Bronchial epithelial cell (primary cell): Measurements from ENCODE around the gene PCSK5. TPM values are rescaled to one million over a fixed set of nuclear protein-coding genes. Genes with fewer than 3 reads are reported as not detected.
A peak's percentile ranks its signal among the peaks of the same experiment; 100 is the strongest.

Source experiments
- DNase-seq: peaks from one replicate; pipeline ENCODE4 v3.0.0-alpha.2; 2010; ENCODE audit warnings: low read depth
- FAIRE-seq: peaks from 2 replicates; lab custom pipeline; 2011; peaks lifted over from hg19 to GRCh38; lab: Jason Lieb, UNC
- H3K27me3 ChIP-seq: 2 replicates; pipeline ENCODE4 v1.5.1; 2011; ENCODE audit warnings: low read length; ENCODE audit not compliant: control insufficient read depth, insufficient read depth
- H3K36me3 ChIP-seq: 2 replicates; pipeline ENCODE4 v1.5.1; 2011; ENCODE audit warnings: low read length; ENCODE audit not compliant: control insufficient read depth, insufficient read depth
- H3K4me3 ChIP-seq: 2 replicates; pipeline ENCODE4 v1.5.1; 2011; ENCODE audit warnings: mild to moderate bottlenecking, low read depth, low read length, control low read depth
- total RNA-seq: library from RNA; depleted of rRNA; stranded (reverse); fragments of >200 nt; gene quantifications from 2 replicates; pipeline ENCODE4 v1.2.1, GENCODE V29; 2014
- TF ChIP-seq, protein P1 (sequence below): IDR thresholded peaks from 2 replicates; pipeline ENCODE4 v1.5.1; 2011; ENCODE audit warnings: mild to moderate bottlenecking, moderate library complexity, low read length, control low read depth, inconsistent platforms; ENCODE audit not compliant: insufficient read depth, severe bottlenecking

Gene PCSK5
- total RNA-seq, 1 donor from 2014 or later = 4.2 TPM

DNA sequence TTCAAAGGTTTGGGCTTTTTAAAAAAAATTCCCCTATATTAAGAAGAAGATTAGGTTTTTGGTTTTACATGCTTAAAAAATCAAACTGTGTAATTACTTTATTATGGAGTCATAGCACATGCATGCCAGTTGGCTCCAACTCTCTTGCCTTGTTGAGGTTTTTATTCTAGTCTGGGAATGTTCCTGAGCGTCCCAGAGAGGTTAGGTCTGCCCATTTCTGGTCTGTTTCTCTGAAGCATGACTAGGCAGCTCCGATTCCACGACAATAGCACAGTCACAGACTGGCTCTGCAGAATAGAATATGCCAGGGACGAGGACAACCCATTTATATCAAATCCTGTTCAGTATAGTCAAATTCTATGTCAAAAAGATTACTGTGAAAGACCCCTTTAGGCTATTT lies 217.0 kb downstream of the PCSK5 start:
- Histone ChIP-seq H3K27me3 (no peaks in the 10 kb centered on the region), H3K36me3 (no peaks in the 10 kb centered on the region), H3K4me3 (no peak overlapping the region)
- DNase-seq (no peak), FAIRE-seq (no peak)
- TF ChIP-seq, protein P1, sequence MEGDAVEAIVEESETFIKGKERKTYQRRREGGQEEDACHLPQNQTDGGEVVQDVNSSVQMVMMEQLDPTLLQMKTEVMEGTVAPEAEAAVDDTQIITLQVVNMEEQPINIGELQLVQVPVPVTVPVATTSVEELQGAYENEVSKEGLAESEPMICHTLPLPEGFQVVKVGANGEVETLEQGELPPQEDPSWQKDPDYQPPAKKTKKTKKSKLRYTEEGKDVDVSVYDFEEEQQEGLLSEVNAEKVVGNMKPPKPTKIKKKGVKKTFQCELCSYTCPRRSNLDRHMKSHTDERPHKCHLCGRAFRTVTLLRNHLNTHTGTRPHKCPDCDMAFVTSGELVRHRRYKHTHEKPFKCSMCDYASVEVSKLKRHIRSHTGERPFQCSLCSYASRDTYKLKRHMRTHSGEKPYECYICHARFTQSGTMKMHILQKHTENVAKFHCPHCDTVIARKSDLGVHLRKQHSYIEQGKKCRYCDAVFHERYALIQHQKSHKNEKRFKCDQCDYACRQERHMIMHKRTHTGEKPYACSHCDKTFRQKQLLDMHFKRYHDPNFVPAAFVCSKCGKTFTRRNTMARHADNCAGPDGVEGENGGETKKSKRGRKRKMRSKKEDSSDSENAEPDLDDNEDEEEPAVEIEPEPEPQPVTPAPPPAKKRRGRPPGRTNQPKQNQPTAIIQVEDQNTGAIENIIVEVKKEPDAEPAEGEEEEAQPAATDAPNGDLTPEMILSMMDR = no peak

DNA sequence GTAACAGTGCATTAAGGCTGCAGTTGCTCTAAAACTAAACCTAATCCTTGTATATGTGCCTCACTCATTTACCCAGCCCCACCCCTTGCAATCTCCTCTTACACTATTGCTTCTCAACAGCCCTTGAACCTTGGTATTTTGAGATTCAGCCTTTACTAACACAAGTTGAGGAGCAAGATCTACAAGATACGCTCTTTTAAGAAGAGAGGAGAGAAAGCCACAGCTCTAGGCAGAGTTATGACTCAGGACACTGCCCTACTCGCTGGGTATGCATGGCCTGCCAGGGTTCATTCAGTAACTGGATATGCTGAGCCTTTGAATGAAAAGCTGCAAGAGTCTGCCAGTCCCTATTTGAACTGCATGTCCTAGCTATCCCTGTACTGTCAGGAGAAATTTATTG lies 219.5 kb downstream of the PCSK5 start:
- no peaks in the 10 kb centered on the region for H3K27me3 ChIP-seq
- DNase-seq (peak; percentile 80), FAIRE-seq (peak; percentile 28)
- no peaks in the 10 kb centered on the region for H3K36me3 ChIP-seq
- H3K4me3 ChIP-seq = no peak overlapping the region
- TF ChIP-seq, protein P1 = no peak

DNA sequence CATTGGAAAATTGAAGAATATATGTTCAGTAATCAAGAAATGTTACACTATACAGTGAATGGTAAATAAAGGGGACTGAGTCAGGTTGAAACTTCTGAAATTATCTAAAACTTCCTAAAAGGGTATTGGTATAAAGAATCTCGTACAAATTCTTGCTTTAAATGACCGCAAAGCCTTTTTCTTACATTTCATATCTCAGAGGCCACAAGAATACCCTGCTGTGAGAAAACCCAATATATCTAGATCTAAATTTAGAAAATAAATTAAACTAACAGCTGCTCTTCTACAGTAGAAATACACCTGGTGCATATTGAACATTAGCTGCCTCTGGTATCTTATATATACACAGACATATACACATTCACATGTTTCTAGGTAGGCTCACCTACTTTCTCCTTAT lies 221.7 kb downstream of the PCSK5 start:
- TF ChIP-seq, protein P1 = no peak

DNA sequence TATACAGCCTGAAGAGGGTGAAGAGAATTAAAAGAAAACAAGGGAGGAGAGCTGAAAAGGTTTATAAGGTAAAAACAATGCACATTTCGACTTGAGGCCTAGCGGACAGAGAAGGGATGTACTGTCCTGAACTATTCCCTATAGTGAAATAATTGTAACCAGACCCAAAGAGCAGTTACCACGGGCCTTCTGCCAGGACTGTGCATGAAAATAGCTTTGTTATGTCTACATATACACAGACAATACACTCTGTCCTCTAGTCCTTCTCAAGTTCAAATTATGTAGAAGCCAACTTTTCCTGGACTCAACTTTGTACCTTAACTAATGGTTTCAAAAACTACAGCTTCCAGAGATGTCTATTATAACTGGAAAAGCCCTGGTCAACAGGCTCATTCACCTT lies 223.7 kb downstream of the PCSK5 start:
- TF ChIP-seq, protein P1 = no peak
- H3K4me3 ChIP-seq = no peak overlapping the region
- H3K36me3 ChIP-seq = no peaks in the 10 kb centered on the region
- no peak for DNase-seq
- peak; percentile 50 for FAIRE-seq
- H3K27me3 ChIP-seq = no peaks in the 10 kb centered on the region

More for the DNA sequence above, 221.7 kb downstream of the PCSK5 start:
- Histone ChIP-seq H3K4me3 (no peak overlapping the region), H3K36me3 (no peaks in the 10 kb centered on the region), H3K27me3 (no peaks in the 10 kb centered on the region)
- no peak for DNase-seq
- FAIRE-seq = no peak

DNA sequence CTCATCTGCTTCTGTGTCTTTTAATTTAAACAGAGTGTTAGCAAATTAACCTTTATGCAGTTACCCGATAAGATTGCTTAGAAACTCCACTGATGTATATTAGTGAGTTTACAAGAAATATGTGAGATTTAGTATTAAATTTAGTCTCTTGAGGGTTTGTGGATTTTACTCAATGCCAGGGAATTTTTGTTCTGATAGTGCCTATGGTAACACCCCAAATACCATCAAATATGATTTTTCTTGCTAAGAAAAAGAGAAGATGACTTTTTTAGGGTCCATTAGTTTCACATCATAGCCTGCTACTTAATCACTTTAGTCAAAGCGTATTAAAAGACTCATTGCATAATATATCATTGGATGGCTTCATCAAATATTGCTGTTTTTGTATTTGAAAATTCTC lies 224.9 kb downstream of the PCSK5 start:
- no peak for FAIRE-seq
- TF ChIP-seq, protein P1 = no peak
- no peak for DNase-seq

DNA sequence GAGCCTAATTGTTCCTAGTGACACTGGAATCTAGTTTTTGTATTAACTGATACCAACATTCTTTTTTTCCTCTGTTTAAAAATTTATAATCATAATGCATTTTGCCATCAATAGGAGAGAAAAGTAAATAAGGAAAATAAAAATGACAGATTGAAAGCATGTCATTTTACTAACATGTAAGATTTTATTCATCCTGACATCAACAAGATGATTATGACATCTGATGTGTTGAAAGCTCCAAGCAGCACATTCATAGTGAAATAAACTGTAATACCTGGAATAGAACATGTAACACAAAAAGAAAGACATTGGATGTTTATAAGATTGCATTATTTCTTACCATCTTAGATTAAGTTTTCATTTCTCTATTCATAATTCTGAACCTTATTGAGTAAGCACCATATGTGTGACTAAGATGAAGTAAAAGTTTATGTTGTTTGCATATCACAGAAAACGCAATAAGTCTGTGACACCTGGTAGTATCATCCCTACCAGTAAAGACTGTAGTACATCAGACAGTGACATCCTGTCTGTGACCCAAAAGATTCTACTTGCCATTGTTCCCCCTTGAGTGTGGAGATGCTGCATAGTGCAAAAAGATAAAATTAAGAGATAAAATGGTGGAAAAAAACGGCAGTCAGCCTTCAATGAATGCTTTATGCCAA lies 225.6 kb downstream of the PCSK5 start:
- Histone ChIP-seq H3K27me3 (no peaks in the 10 kb centered on the region), H3K4me3 (no peak overlapping the region), H3K36me3 (no peaks in the 10 kb centered on the region)
- no peak for DNase-seq
- no peak for FAIRE-seq
- TF ChIP-seq, protein P1 = no peak

More for the DNA sequence above, 224.9 kb downstream of the PCSK5 start:
- Histone ChIP-seq H3K27me3 (no peaks in the 10 kb centered on the region), H3K4me3 (no peak overlapping the region), H3K36me3 (no peaks in the 10 kb centered on the region)
